Measurements from ENCODE around the gene SPRED3.

GRCh38 chr19:38445362-38445761, 56.9 kb downstream of the SPRED3 start:
- TF ChIP-seq CTCF (IDR thresholded peaks at IDR 0.05), result no peak
- TF ChIP-seq ZNF219 (CRISPR knock-in tag; IDR thresholded peaks at IDR 0.05; ENCODE audit: borderline replicate concordance), result no peak
- TF ChIP-seq AFF4 (CRISPR knock-in tag; IDR thresholded peaks at IDR 0.05; ENCODE audit: borderline replicate concordance), result no peak
- TF ChIP-seq IRF2 (CRISPR knock-in tag; IDR thresholded peaks at IDR 0.05; ENCODE audit: borderline replicate concordance, low read depth), result no peak
- no peak for TF ChIP-seq CREB1 (CRISPR knock-in tag; IDR thresholded peaks at IDR 0.05)
- no peak for TF ChIP-seq FOXJ3 (CRISPR knock-in tag; IDR thresholded peaks at IDR 0.05; ENCODE audit: borderline replicate concordance)
- no peak for TF ChIP-seq ZNF416 (CRISPR knock-in tag; IDR thresholded peaks at IDR 0.05)
- no peak for TF ChIP-seq ZNF232 (CRISPR knock-in tag; IDR thresholded peaks at IDR 0.05)
- TF ChIP-seq TCF7 (CRISPR knock-in tag; IDR thresholded peaks at IDR 0.05; ENCODE audit: low read depth), result no peak
- TF ChIP-seq E2F4 (CRISPR knock-in tag; IDR thresholded peaks at IDR 0.05; ENCODE audit: borderline replicate concordance, low read depth), result no peak
- TF ChIP-seq ATF3 (CRISPR knock-in tag; conservative IDR thresholded peaks at IDR 0.05), result no peak

Data from WTC11 (cell line).